ENCODE measurements around the gene PP2D1.
"Not testable (repeated sequence)": the region's sequence is repeated elsewhere in the genome, so short reads cannot be mapped to it uniquely, and the experiment has no call there.

Gene PP2D1

GRCh38 chr3:20012164-20012563 lies at the start of gene PP2D1:
TSS of gene PP2D1 (minus strand) at chr3:20012264. CDS start at chr3:20012072, 192 bp downstream.
- DNase-seq = no peak

GRCh38 chr3:20060974-20061685 lies 49.1 kb upstream of the PP2D1 start:
- DNase-seq = no peak

- no peak for DNase-seq
These were observed 47.9 kb upstream of the PP2D1 start for GRCh38 chr3:20059929-20060328.

GRCh38 chr3:20057612-20058180 lies 45.6 kb upstream of the PP2D1 start:
- no peak for DNase-seq

GRCh38 chr3:20056725-20057611 lies 44.9 kb upstream of the PP2D1 start:
- no peak for DNase-seq

GRCh38 chr3:20055842-20056241 lies 43.8 kb upstream of the PP2D1 start:
- no peak for DNase-seq

- peak; percentile 26 for DNase-seq
These were observed 43.1 kb upstream of the PP2D1 start for GRCh38 chr3:20055020-20055775.

GRCh38 chr3:20054549-20054987 lies 42.5 kb upstream of the PP2D1 start:
- DNase-seq = peak; percentile 47

GRCh38 chr3:20052851-20053250 lies 40.8 kb upstream of the PP2D1 start:
- DNase-seq = no peak

- DNase-seq = no peak
These were observed 39.2 kb upstream of the PP2D1 start for GRCh38 chr3:20051123-20051806.

- DNase-seq = no peak
These were observed 36.2 kb upstream of the PP2D1 start for GRCh38 chr3:20047976-20048883.

- DNase-seq = no peak
These were observed 35.3 kb upstream of the PP2D1 start for GRCh38 chr3:20047341-20047779.

- no peak for DNase-seq
These were observed 34.5 kb upstream of the PP2D1 start for GRCh38 chr3:20046556-20046955.

GRCh38 chr3:20045141-20045540 lies 33.1 kb upstream of the PP2D1 start:
- not testable (repeated sequence) for DNase-seq

- no peak for DNase-seq
These were observed 31.8 kb upstream of the PP2D1 start for GRCh38 chr3:20043825-20044224.

- peak; percentile 38 for DNase-seq
These were observed 31.3 kb upstream of the PP2D1 start for GRCh38 chr3:20043396-20043795.

- no peak for DNase-seq
These were observed 30.3 kb upstream of the PP2D1 start for GRCh38 chr3:20042331-20042730.

- DNase-seq = peak; percentile 76
These were observed 29.2 kb upstream of the PP2D1 start for GRCh38 chr3:20041197-20041780.

- peak; percentile 63 for DNase-seq
These were observed 28.6 kb upstream of the PP2D1 start for GRCh38 chr3:20040548-20041196.

All from stimulated activated CD4-positive, alpha-beta T cell treated with anti-CD3 and anti-CD28 coated beads, Interleukin-4, amount 100 ng/mL, for 1 hour (primary cell).